ENCODE data around the gene SOX1. TPM values are rescaled to one million over a fixed set of nuclear protein-coding genes. Genes with fewer than 3 reads are reported as not detected.

The SOX1 gene
- polyA plus RNA-seq, 3 donors, result not detected

DNA sequence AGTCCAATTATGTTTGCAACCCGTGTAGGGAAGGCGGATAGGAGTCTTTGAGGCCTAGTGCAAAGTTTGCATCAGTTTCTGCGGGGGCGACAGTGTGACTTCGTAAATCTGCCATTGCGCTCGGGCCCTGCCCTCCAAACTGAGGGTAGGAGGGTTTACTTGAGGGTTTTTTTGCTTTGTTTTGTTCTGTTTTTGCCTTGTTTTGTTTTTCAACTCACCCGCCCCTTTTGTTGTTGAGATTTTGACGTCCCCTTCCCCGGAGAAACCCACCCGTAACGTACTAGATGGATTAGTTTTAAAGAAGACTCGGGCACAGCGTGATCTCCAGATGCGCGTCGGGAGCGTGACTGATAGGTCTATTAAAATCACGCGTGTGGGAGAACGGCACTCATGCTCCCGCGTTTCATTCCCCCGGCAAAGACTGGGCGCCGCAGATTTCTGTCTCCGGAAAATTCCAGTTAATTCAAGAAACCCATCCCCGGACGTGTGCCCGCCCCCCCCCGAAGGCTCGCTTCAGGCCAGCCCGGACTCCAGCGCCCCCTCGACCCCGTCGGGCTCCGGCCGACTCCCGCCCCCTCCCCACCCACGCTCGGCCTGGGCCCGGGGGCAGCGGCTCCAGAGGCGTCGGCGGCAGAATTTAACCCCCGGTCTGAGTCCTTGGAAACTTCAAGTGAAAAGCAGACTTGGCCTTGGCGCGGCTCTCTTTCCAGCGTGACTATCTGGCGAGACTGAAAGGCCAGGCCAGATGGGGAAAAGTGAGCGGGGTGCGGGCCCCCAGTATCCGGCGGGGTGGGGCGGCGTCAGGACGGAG, 5.0 kb downstream of the SOX1 start:
- DNase-seq (ENCODE audit: low read depth in 3 of 3, low spot score in 2 of 3), result no peak

DNA sequence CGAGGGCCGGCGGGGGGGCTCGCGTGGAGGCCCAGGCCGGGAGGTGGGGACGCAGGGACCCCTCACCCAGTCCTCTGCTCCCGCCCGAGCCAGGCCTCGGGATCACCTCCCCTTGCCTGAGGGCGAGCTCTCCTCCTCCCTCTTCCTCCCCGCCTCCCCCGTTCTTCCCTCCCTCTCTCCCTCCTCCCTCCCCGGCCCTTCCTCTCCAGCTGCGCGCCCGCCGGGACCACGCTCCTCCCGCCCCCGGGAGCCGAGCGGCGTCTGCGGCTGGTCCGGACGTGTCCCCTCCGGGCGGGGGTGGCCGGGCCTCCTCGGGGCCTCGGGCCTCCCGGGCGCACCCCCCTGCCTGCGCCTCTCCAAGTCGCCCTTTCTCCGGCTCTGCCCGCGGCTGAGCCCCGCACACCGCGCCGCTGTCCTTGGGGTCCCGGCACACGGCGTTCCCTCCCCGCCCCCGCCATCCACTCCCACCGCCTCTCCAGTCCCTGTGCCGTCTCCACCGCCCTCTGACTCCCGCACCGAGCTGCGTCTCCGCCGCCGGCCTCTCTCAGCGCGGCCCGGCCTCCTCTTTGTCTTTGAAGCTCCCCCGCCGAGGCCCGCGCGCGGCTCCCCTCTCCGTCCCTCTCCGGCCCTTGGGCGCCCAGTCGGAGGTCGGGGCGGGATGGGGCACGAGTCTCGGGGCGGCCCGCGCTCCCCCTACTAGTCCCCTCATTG, 5.7 kb downstream of the SOX1 start:
- DNase-seq (ENCODE audit: low read depth in 3 of 3, low spot score in 2 of 3), result no peak

DNA sequence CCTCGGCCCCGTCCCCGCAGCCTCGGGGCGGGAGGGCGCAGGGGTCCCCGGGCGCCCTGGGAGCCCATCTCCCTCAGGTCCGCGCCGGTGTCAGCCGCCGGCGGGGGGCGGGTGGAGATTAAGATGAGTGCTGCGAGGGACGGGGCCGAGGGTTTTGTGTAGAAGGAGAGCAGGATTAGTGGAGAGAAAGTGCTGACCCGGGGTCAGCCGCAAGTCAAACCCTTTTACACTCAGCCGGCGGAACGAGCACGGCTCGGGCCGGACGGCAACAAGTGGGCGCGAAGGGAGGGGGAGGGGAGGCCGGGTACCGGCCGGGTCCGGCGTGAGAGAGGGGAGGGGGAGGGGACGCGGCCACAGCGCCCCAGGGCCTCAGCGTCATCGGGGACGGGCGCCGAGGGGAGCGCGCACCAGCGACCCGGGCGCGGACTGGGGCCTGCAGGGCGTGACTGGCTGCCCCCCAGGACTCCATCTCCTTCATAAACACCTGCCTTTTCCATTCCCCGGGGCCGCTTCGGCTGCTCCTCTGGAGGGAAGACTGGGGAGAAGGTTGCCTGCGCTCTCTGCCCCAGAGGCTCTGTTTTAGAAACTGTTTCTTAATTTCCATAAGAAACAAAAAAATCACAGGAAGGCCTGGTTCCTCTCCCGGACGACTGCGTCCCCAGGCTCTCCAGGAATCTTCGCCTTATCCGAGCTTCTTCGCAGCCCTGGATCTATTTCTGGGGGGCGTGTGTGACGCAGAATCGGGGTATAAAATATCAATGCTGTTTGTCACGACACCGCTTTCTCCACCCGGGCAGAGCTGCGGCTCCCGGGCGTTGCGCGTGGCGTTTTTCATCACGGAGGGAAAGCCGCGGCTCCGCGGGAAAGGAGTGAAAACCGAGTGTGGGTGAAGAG, 6.5 kb downstream of the SOX1 start:
- no peak for DNase-seq (ENCODE audit: low read depth in 3 of 3, low spot score in 2 of 3)

DNA sequence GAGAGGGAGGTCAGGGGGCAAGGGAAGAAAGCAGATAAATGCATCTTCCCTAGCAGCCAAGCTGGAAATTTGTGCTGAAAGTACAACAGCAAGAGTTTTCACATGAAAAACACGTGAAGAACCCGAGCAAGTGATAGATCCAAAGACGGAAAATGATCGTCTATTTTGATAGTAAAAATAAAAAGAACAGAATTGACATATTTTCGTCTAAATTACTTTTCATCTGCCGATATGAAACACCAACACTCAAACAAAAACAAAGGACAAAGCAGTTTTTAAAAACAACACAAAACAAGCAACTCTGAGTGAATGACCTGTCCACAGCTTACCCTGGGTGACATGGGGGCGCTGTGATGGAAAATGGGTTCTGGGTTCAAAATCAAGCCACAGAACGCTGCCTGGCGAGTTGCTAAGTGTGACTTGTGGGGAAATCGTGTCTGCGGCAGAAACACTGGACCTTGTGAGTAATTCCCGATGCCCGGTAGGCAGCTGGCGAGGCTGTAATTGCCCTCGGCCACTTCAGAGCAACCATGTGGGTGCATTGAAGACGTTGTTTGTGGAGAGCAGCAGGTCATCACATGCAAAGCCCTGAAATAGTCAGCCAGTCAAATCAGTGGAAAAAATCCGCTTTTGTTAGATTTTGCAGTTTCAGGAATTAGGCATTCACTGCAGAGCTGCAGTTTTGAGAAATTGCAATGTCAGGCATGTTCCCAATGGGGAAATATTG, 7.4 kb downstream of the SOX1 start:
- no peak for DNase-seq (ENCODE audit: low read depth in 3 of 3, low spot score in 2 of 3)

DNA sequence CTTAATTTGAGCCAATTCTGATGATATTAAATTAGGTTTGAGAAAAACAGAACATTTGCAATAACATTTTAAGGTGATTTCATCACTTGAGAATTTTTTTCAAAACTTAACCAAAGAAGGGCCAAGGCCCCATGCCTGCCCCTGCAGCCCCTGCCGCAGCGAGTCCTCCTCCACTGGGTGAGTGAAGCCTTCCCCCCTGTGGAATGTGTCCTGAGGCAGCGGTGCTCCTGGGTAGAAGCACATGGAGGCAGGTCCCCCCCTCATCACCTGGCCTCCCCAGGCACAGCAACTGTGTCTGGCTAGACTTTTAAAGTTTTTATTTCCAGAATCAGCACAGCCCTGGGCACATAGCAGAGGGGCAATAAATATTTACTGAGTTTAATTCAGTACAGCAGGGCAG, 10.8 kb downstream of the SOX1 start:
- no peak for DNase-seq (ENCODE audit: low read depth in 3 of 3, low spot score in 2 of 3)

DNA sequence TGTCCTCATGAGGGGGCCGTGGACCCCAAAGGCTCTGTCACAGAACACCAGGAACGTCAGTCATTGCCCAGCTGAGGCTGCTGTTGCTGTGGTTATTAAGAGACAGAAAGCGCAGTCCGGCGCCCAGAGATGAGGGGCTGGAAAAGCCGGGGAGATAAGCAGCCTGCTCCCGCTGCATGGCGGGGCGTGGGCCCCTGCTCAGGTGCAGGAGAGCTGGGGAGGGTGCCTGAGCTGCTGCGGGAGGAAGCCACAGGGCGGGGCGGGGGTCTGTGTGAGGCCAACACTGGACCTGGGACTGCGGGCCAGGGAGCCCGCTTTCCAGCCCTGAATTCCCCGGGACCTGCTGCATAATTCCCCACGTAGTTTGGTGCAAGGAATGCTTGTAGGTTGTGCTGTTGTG, 11.3 kb downstream of the SOX1 start:
- DNase-seq (ENCODE audit: low read depth in 3 of 3, low spot score in 2 of 3), result no peak

DNA sequence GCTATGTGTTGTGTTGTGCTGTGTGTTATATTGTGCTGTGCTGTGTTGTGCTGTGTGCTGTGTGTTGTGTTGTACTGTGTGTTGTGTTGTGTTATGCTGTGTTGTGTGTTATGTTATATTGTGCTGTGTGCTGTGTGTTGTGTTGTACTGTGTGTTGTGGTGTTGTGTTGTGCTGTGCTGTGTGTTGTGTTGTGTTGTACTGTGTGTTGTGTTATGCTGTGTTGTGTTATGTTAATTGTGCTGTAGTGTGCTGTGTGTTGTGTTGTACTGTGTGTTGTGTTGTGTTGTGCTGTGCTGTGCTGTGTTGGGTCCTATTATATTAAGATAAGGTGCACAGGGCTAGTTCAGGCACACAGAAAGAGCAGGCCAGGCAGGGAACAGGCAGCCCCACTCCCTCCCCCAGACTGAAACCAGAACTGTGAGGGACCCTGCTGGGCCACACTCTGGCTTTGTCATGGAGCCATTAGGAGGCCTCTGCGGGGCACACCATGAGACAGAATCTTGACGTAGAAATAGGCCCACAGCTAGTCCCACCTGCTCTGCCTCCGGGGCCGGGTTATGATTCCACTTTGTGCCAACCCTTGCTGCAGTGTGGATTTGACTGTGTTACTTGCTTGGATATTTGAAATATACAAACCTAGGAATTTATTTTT, 12.1 kb downstream of the SOX1 start:
- DNase-seq (ENCODE audit: low read depth in 3 of 3, low spot score in 2 of 3), result no peak

DNA sequence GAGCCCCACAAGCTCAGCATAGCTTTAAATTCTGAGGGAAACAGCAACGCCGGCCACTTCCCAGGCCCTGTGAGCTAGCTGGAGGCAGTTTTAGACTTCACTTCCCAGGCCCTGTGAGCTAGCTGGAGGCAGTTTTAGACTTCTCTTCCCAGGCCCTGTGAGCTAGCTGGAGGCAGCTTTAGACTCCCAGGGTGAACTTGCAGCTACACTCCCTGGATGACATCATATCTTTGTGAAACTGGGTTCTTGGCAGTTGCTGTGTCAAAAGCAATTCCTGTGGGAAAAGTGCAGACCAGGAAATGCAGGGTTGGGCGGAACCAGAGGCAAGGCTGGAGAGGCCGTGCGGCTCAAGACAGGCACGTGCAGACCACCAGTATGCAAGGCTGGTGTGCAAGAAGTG, 12.7 kb downstream of the SOX1 start:
- no peak for DNase-seq (ENCODE audit: low read depth in 3 of 3, low spot score in 2 of 3)

DNA sequence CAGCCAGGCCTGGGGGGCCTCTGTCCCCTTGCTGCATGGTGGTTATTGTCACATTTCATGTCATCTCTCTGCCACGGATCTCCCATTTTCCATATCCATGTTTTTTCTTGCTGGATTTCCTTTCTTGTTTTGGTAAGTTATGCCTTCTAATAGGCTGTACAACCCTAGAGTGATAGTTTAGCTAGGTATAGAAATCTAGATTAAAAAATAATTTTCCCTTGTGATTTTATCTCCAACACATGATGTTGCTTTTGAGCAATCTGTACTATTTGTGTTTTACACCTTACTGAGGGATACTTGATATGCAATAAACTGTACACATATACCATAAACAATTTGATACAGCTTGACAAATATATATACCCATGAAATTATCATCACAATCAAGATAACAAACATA, 17.0 kb downstream of the SOX1 start:
- DNase-seq (ENCODE audit: low read depth in 3 of 3, low spot score in 2 of 3), result no peak

DNA sequence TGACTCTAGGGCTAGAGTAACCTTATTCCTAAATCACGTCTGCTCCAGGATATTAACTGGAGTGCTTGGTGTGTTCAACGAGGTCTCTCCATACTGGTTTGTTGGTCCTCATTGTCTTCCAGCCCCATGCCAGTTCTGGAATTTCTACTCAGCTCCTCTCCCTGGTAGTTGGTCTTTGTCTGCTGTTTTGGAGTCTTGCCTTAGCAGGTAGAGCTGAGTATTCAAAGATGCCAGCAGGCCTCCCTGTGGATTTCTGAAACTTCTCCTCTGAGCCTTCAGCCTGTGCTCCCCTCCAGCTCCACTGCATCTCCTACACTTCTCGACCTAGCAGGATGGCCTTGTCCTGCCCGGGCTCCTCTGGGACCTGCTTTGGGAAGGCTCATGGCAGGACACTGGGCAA, 25.5 kb downstream of the SOX1 start:
- DNase-seq (ENCODE audit: low read depth in 3 of 3, low spot score in 2 of 3), result no peak

DNA sequence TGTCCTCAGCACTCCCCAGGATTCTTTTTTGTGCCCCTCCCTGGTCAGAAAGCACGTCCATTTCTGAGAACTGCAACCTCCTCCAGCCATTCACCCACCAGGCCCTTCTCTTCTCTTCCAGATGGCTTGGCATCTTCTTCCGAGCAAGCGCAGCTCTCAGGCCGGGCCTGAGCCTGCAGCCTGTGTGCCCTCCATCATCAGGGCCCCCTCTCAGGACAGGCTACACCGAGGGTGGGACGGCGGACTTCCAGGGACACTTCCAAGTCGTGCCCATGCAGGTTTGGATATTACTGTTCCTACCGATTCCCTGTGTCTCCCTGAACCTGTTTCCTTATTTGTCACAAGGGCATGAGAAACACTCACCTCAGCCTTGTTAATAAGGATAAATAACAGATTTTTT, 28.4 kb downstream of the SOX1 start:
- DNase-seq (ENCODE audit: low read depth in 3 of 3, low spot score in 2 of 3), result no peak

DNA sequence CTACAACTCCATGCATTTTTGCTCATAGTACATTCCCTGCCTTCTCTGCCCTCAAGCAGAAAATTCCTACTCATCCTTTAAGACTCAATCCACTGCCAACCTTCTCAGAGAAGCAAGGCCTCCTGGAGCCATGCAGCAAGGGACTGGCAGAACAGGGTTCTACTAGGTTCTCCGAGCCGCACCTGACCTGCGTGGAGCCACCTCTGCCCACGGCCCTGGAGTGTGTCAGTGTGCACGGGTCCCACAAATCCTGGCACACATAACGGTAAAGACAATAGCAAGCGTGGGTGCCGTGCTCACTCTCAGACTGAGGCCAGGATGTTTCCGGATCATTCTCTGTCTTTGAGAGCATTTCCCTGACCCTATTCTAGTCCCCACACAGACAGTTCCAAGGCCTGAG, 30.0 kb downstream of the SOX1 start:
- no peak for DNase-seq (ENCODE audit: low read depth in 3 of 3, low spot score in 2 of 3)

DNA sequence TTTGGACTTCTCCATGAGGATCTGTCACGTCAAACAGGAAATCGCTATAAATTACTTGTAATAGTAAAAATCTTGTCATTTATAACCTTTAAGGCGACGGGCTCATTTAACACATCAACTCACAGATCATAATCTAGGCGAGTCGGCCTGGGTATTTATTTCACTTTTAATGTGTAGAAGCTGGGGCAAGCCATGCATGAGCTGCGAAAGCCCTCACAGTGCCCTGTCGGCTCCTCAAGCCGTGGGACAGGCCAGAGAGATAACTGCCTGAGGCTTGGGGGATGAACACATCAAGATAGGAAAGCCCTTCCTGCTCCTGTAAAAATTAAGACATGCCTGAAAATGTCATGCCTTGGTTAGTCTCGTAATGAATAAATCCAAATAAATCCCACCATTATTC, 30.8 kb downstream of the SOX1 start:
- no peak for DNase-seq (ENCODE audit: low read depth in 3 of 3, low spot score in 2 of 3)

DNA sequence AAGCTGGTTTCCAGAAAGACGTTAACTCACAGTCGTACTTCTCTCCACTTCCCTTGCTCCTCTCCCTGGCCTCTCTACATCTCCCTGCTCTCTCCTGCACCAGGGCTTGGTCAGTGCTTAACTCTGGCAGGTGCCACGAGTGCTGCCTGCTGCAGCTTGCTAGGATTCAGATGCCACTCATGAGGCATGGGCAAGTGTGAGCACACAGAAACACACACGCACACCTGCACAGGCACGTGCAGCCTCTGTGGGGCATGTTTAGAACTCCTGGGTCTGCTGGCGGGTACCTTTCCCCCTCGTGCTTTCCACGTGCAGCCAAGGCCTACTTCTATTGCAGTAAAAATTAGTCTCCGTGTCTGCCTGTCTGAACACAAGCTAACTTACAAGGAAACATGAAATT, 31.8 kb downstream of the SOX1 start:
- DNase-seq (ENCODE audit: low read depth in 3 of 3, low spot score in 2 of 3), result no peak

DNA sequence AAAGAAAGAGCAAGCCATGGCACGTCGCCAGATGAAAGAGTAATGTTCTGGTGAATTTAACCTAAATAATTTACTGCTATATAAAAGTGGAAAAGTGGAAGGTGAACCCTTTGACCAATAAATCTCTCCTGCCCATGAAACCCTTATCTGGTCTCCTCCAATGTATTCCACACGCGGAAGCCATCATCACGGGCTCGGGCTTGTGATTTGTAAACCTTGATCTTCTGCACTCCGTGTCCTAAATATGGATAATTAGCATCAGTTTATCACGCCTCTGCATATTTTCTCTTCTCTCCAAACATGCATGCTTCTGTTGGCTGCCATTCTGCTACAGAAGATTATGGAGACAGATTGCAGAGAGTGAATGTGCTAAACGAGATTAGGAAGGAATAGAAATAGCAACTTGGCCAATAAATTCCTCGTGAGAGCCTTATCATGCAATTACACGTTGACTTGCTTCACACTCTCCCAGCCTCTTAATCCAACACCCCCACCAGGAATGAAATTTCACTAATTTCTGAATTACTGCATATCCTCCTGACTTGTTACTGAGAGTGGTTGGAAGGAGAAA, 34.5 kb downstream of the SOX1 start:
- DNase-seq (ENCODE audit: low read depth in 3 of 3, low spot score in 2 of 3), result no peak

DNA sequence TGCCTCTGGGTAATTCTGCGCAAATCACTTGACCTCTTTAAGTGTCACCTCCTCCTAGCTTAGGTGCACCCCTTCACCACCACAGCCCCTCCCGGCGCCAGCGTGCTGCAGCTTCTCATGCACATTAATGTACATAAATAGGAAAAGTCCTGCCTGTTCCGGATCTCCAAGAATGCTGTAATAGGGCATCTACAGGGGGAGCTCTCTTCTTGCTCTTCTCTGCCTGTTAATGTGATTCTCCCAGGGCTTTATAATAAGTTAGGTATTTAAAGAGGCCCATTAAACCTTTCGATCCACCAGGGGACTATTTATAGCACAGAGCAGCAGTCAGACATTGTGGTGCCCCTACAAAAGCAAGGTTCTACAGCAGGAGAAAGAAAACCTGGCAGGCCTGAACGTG, 35.3 kb downstream of the SOX1 start:
- DNase-seq (ENCODE audit: low read depth in 3 of 3, low spot score in 2 of 3), result no peak

DNA sequence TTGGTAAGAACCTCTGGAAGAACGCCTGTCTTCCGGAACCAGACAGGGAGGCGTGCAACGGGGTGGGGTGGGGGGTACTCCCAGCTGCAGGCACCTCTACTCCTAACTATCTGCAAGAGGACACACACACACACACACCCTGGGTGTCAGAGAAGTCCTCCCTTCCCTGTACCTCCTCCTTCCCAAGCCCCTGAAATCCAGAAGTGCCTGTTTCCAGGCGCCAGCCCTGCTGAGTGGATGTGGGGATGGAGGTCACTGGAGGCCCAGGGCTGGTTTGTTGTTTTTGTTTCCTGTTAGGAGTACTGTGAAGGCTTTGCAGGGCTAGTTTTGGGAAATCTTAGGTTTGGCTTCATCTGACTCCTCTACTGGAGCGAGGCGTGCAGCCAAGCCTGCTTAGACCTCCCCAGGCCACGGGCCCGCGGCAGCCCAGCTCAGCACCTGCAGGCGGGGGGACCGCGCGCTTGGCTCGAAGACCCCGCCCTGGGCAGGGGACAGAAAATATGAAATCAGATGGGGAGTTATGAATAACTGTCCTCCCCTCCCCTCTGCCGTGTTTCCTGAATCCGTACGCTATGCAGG, 36.4 kb downstream of the SOX1 start:
- no peak for DNase-seq (ENCODE audit: low read depth in 3 of 3, low spot score in 2 of 3)

DNA sequence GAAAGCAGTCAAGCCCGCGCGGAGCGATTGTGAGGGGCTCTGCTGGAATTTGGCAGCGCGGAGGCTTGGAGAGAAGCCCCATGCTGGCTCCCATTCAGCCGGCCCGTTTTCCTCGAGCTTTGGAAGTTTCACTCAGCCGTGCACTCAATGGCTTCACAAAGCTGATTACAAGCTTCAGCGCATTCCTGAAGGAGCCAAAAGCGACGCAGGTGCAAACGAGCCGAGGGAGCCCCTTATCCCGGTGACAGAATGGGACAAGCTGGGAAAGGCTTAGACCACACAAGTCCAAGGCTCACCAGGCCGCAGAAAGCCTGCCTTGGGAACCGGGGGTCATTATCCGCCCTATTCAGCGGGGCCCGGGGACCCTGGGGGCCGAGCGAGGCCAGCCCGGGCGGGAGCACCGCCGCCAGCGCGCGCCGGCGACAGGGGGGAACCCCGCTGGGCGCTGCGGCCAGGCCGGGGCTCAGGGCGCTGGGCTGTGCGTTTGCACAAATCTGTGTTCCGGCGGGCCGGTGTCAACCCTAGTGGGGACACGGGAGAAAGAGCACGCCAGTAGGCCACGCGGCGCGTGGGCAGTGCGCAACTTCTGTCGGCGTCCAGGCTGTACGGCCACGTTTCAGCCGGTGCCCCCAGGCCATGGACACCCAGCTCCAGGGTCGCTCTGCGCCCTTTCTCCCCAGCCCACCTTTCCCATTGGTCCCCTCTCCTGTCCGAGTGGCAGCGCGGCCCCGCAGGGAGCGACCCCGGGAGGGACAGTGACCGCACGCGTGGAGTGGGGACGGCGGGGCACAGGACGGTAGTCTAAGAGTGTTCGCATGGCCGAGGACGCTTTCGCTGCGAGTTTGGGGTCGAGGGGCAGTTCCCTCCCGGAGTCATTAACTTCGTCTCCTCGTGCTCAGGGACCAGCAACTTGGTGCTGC, 37.3 kb downstream of the SOX1 start:
- DNase-seq (ENCODE audit: low read depth in 3 of 3, low spot score in 2 of 3), result no peak

DNA sequence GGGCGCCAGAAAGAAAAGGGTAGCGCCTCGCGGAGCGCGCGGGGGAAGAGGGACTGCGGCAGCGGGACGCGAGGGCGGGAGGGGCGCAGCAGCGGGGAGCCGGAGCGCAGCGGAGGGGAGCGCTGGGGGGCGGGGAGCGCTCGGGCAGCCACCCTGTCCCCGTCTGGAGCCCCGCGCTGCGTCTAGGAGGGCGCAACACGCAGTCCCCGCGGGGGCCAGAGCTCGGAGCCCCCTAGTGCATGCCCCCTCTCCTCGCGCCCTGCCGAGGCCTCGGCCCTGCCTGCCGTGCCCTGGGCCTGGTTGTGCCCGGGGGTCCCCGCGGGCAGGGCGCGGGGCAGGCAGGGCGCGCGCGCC, 37.9 kb downstream of the SOX1 start:
- no peak for DNase-seq (ENCODE audit: low read depth in 3 of 3, low spot score in 2 of 3)
